Pancreas (tissue), 10 donors: ENCODE results near the gene ZNF18. TPM values are rescaled to one million over a fixed set of nuclear protein-coding genes. Genes with fewer than 3 reads are reported as not detected.
A peak's percentile ranks its signal among the peaks of the same experiment; 100 is the strongest.
"Not testable (repeated sequence)": the region's sequence is repeated elsewhere in the genome, so short reads cannot be mapped to it uniquely, and the experiment has no call there.

ENCODE experiments used
- ATAC-seq, 4 donors: fragments of 200-7000 bp; cut with Tn5 transposase; one replicate each; pipeline versions ENCODE4 v1.8.0 to v1.9.1; 2020; ENCODE audit warnings: mild to moderate bottlenecking in 4 of 4, moderate library complexity in 4 of 4
- DNase-seq, 6 donors: peaks; one replicate each; pipeline ENCODE4 v3.0.0-alpha.2; 2020
- FAIRE-seq: peaks from 2 replicates; lab custom pipeline; 2012; peaks lifted over from hg19 to GRCh38; lab: Jason Lieb, UNC
- H3K27ac ChIP-seq, 4 donors: fragments of 200-600 bp; sonication (generic); 1 replicate in 3 of 4; 2 replicates in 1 of 4; pipeline versions ENCODE4 v1.5.0 to v1.8.0; 2020
- H3K27me3 ChIP-seq, 4 donors: fragments of 200-600 bp; one replicate each; pipeline ENCODE4 v1.8.0; 2021
- H3K36me3 ChIP-seq, 3 donors: fragments of 200-600 bp; sonication (generic) in 1 of 3; one replicate each; pipeline versions ENCODE4 v1.5.0 to v1.8.0; 2020 to 2021
- H3K4me1 ChIP-seq, 3 donors: fragments of 200-600 bp; one replicate each; pipeline ENCODE4 v1.8.0; 2021
- H3K4me3 ChIP-seq, 4 donors: fragments of 200-600 bp; sonication (generic) in 2 of 4; one replicate each; pipeline versions ENCODE4 v1.5.0 to v1.8.0; 2020 to 2021
- H3K9me3 ChIP-seq, 4 donors: fragments of 200-600 bp; one replicate each; pipeline ENCODE4 v1.8.0; 2021
- CTCF ChIP-seq, 4 donors: fragments of 200-600 bp; sonication (generic) in 3 of 4; IDR thresholded peaks; one replicate each; pipeline versions ENCODE4 v1.5.0 to v1.8.0; 2021; ENCODE audit warnings: antibody characterized with exemption in 4 of 4
- WGBS, 2 donors: extraction: QIAGEN DNeasy Blood & Tissue Kit; methylation state at CpG; one replicate each; pipeline ENCODE4 v1.1.7; 2013; 5-methylcytosine and 5-hydroxymethylcytosine counted together
- intact Hi-C, 3 donors: fragments of 100-400 bp; cut with DNase I; formaldehyde crosslinking; loops; one replicate each; pipeline versions ENCODE4 v1.11.1 to v1.14.2; 2022
- polyA plus RNA-seq, 2 donors: library from polyadenylated mRNA; stranded (reverse); fragments of 200-250 nt; gene quantifications; one replicate each; pipeline ENCODE4 v1.2.3, GENCODE V29; 2013
- total RNA-seq, 6 donors: library from RNA; stranded (reverse); fragmentation: NEBNext Ultra II Directional in 4 of 6; extraction: Animal tissue kit (Norgen Biotek cat#: 25700) in 4 of 6; gene quantifications; one replicate each; pipeline versions ENCODE4 v1.2.1 to v1.2.4, GENCODE V29; 2021 to 2023
- donor health status: healthy with polysubstance abuse.
- donor health status: DM: no; HTN: no; CAD: no; lungs with moderate emphysema.
- donor health status: DM: no; HTN: no; CAD: no.
- donor health status: control.
- donor health status: control.
- donor health status: Bipolar disorder and iron deficiency.
- donor health status: DM: yes; HTN: yes; CAD: no.
- donor health status: DM: no; HTN: no; CAD: no.
- donor health status: DM: no; HTN: no; CAD: no.
- donor health status: DM: yes; HTN: yes; CAD: no.

Gene ZNF18
- total and polyA plus RNA-seq, 8 donors = 2.1 to 7.0 (median 3.3) TPM

GRCh38 chr17:11948789-11949188 lies 48.5 kb downstream of the ZNF18 start:
- 26 to 28% methylated on average over 6 of the region's 6 CpGs for WGBS, 2 donors
- Histone ChIP-seq H3K4me1 (no peaks in the 10 kb centered on the region), H3K27ac (no peak overlapping the region), H3K27me3 (no peaks in the 10 kb centered on the region), H3K4me3 (no peak overlapping the region), H3K36me3 (no peaks in the 10 kb centered on the region), H3K9me3 (no peaks in the 10 kb centered on the region)
- TF ChIP-seq CTCF (IDR thresholded peaks at IDR 0.05) = no peak
- DNase-seq = peak in 3 of 6 donors; percentile 2 to 33 (median 25)
- no peak for FAIRE-seq
- peak; percentile 56 to 72 (median 64) for ATAC-seq
- intact Hi-C loops = no loop called here

- Histone ChIP-seq H3K27ac (no peak overlapping the region), H3K4me3 (no peak overlapping the region), H3K4me1 (no peaks in the 10 kb centered on the region), H3K9me3 (no peaks in the 10 kb centered on the region), H3K27me3 (no peaks in the 10 kb centered on the region), H3K36me3 (no peaks in the 10 kb centered on the region)
- 88 to 89% methylated on average over 3 of the region's 3 CpGs for WGBS, 2 donors
- no peak for TF ChIP-seq CTCF (IDR thresholded peaks at IDR 0.05)
- DNase-seq = no peak
- no peak for FAIRE-seq
- no peak for ATAC-seq
- intact Hi-C loops = no loop called here
Measured at GRCh38 chr17:11944587-11944986, 52.7 kb downstream of the ZNF18 start.

- H3K9me3 ChIP-seq = no peaks in the 10 kb centered on the region
- no peak overlapping the region for H3K27ac ChIP-seq
- TF ChIP-seq CTCF (IDR thresholded peaks at IDR 0.05) = no peak
- H3K27me3 ChIP-seq = no peaks in the 10 kb centered on the region
- DNase-seq (no peak), ATAC-seq (no peak), FAIRE-seq (no peak)
- no peaks in the 10 kb centered on the region for H3K4me1 ChIP-seq
- intact Hi-C loops = no loop called here
- no peaks in the 10 kb centered on the region for H3K36me3 ChIP-seq
- 70 to 83% methylated on average over 7 of the region's 7 CpGs for WGBS, 2 donors
- H3K4me3 ChIP-seq = no peak overlapping the region
Measured at GRCh38 chr17:11943759-11944347, 53.4 kb downstream of the ZNF18 start.

- FAIRE-seq, H3K4me3 ChIP-seq, H3K9me3 ChIP-seq, H3K4me1 ChIP-seq, intact Hi-C loops, H3K27ac ChIP-seq, H3K36me3 ChIP-seq, DNase-seq, ATAC-seq, H3K27me3 ChIP-seq: not testable (repeated sequence)
- 88 to 92% methylated on average over 11 of the region's 11 CpGs for WGBS, 2 donors
Measured at GRCh38 chr17:11943086-11943485, 54.2 kb downstream of the ZNF18 start.

DNA sequence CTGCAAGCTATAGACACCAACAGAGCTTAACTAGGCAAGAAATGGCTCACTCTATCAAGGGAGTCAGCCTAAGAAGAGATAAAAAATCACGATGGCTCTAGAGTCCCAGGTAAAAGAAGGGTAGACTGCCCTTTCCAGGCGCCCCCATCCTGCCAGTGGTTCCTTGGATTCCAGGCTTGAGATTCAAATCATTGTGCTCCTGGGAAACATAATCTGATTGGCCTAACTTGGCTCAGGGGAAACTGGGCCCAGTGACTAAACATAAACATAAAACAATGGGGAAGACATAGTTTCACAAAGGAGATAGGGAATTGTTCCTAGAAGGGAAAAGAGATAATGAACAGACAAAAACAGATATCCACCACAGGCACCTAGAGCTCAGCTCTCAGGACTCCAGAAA lies 56.4 kb downstream of the ZNF18 start:
- Histone ChIP-seq H3K36me3 (no peaks in the 10 kb centered on the region), H3K27me3 (no peaks in the 10 kb centered on the region), H3K4me1 (no peaks in the 10 kb centered on the region), H3K4me3 (no peak overlapping the region), H3K9me3 (no peaks in the 10 kb centered on the region), H3K27ac (no peak overlapping the region)
- FAIRE-seq = no peak
- no peak for TF ChIP-seq CTCF (IDR thresholded peaks at IDR 0.05)
- 59 to 70% methylated on average over 2 of the region's 2 CpGs for WGBS, 2 donors
- no peak for ATAC-seq
- DNase-seq = no peak
- intact Hi-C loops = no loop called here
